DND-41 (cell line): ENCODE results near the gene ARHGAP21.

ENCODE experiments used
- CTCF ChIP-seq: IDR thresholded peaks from 2 replicates; pipeline ENCODE4 v1.5.1; 2012; ENCODE audit warnings: borderline replicate concordance, low read length, moderate library complexity, mild to moderate bottlenecking; ENCODE audit not compliant: poor library complexity, severe bottlenecking; ENCODE audit errors: extremely low read depth
- EZH2 ChIP-seq: IDR thresholded peaks from 3 replicates; pipeline ENCODE4 v1.6.1; 2012; ENCODE audit warnings: borderline replicate concordance, low read depth, mild to moderate bottlenecking, moderate library complexity, low read length, inconsistent platforms; ENCODE audit not compliant: severe bottlenecking

DNA sequence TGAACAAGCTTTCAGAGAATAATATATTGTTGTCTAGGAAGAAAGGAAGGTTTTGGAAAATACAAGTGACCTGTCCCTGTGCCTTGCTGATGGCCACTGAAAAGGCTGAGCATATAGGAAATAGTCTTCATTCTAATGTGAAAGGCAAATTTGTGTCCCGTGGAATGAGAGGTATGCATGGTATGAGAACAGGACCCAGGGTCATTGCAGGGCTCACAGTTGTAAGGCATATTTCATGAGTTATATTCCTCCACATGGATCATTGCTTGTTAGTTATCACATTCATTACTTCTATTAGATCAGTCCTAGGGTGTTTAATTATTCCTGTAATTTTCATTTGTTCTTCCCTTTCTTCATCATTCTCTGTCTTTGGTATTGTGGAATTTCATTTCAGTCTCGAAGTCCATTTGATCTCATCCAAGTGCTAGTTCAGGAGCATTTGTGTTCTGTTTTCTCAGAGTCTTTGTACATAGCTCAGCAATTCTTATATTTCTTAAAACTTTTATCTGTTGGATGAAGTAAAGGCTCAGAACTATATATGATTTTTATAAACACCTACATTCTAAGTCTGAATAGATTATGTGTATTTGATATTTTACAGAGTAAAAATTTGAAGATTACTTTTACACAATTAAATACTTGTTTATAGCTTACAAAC, 39.4 kb upstream of the ARHGAP21 start:
- no peak for TF ChIP-seq EZH2
- TF ChIP-seq CTCF = no peak
